PC-9 (cell line): ENCODE results near the gene NUDT16L1.

Source experiments
- CTCF ChIP-seq: fragments of 200-600 bp; sonication (generic); conservative IDR thresholded peaks from 2 replicates; pipeline ENCODE4 v1.6.1; 2017; ENCODE audit warnings: mixed run types, antibody characterized with exemption, mild to moderate bottlenecking, moderate library complexity
- EZH2 ChIP-seq: fragments of 200-600 bp; sonication (generic); IDR thresholded peaks from 2 replicates; pipeline ENCODE4 v1.8.0; 2017; ENCODE audit warnings: antibody characterized with exemption, low read depth

DNA sequence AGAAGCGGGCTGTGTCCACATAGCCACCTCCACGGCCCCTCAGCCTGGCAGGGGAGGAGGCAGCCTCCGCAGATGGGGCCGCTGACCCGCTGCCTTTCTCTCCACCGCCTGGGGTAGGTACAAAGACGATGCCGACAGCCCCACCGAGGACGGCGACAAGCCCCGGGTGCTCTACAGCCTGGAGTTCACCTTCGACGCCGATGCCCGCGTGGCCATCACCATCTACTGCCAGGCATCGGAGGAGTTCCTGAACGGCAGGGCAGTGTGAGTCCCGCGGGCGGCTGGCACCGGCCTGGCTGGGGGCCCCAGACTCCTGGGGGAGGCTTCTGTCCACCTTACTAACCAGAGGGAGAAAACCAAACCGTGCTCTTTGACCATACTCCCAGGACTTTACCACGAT lies 40.8 kb upstream of the NUDT16L1 start:
- no peak for TF ChIP-seq CTCF
- no peak for TF ChIP-seq EZH2
